Thymus (tissue), 11 donors: ENCODE data around the gene HMOX1. TPM values are rescaled to one million over a fixed set of nuclear protein-coding genes. Genes with fewer than 3 reads are reported as not detected.

Experiments
- DNase-seq, 9 donors: peaks; one replicate each; pipeline ENCODE4 v3.0.0-alpha.2; 2013; ENCODE audit warnings: low spot score in 9 of 9, low read depth in 6 of 9, missing footprints in 1 of 9
- H3K27ac ChIP-seq, 2 donors: one replicate each; pipeline ENCODE4 v1.5.1; 2013; ENCODE audit warnings: control low read depth in 1 of 2, low read depth in 1 of 2, low read length in 1 of 2, mild to moderate bottlenecking in 1 of 2, moderate library complexity in 1 of 2
- H3K27me3 ChIP-seq, 2 donors: one replicate each; pipeline ENCODE4 v1.5.1; 2013; ENCODE audit warnings: low read length in 1 of 2; ENCODE audit not compliant: control insufficient read depth in 2 of 2, insufficient read depth in 1 of 2
- H3K36me3 ChIP-seq, 2 donors: one replicate each; pipeline ENCODE4 v1.5.1; 2013; ENCODE audit warnings: low read length in 1 of 2, mild to moderate bottlenecking in 1 of 2, moderate library complexity in 1 of 2; ENCODE audit not compliant: control insufficient read depth in 2 of 2, insufficient read depth in 2 of 2
- H3K4me1 ChIP-seq, 2 donors: one replicate each; pipeline ENCODE4 v1.5.1; 2013; ENCODE audit warnings: low read length in 2 of 2; ENCODE audit not compliant: control insufficient read depth in 2 of 2, insufficient read depth in 2 of 2
- H3K4me3 ChIP-seq, 2 donors: one replicate each; pipeline ENCODE4 v1.5.1; 2013; ENCODE audit warnings: low read length in 2 of 2, control low read depth in 1 of 2, mild to moderate bottlenecking in 1 of 2
- H3K9me3 ChIP-seq, 2 donors: one replicate each; pipeline ENCODE4 v1.5.1; 2013; ENCODE audit warnings: low read length in 1 of 2, mild to moderate bottlenecking in 1 of 2; ENCODE audit not compliant: control insufficient read depth in 2 of 2, insufficient read depth in 1 of 2
- WGBS: extraction: QIAGEN DNeasy Blood & Tissue Kit; methylation state at CpG from one replicate; pipeline ENCODE4 v1.1.7; 2013; 5-methylcytosine and 5-hydroxymethylcytosine counted together
- polyA plus RNA-seq: library from polyadenylated mRNA; stranded (reverse); fragments of 200-250 nt; gene quantifications from one replicate; pipeline ENCODE4 v1.2.3, GENCODE V29; 2013
- total RNA-seq: library from RNA; stranded (reverse); fragments of 120-200 nt; gene quantifications from one replicate; pipeline ENCODE4 v1.2.4, GENCODE V29; 2013
- donor health status: healthy.

The HMOX1 gene
- total and polyA plus RNA-seq, 2 donors, result 32.2 to 119 TPM

DNA sequence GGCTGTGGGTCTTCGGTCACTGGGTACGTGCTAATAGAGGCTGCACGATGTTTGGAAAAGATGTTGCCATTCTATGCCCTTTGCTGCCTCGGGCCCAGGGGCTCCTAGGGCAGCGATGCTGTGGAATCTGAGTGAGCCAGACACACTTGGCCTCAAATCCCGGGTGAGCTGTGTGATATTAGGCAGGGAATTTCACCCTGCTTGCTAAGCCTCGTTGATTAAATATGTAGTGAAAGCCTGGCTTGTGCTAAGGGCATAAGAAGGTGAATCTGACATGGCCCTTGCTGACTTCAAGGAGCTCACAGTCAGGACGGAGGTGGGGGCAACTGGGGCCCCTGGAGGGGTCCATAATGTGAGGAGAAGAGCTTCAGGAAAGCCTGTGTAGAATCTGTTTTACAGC is 5.4 kb upstream of the HMOX1 start:
- H3K27ac ChIP-seq, result no peak overlapping the region
- H3K9me3 ChIP-seq, result peaks cover 0 to 6% of the 10 kb centered on the region in 2 donors
- peaks cover 6 to 15% of the 10 kb centered on the region in 2 donors for H3K27me3 ChIP-seq
- peaks cover 0 to 16% of the 10 kb centered on the region in 2 donors for H3K4me1 ChIP-seq
- 95% methylated on average over 8 of the region's 8 CpGs for WGBS
- H3K36me3 ChIP-seq, result no peaks in the 10 kb centered on the region
- no peak for DNase-seq
- no peak overlapping the region for H3K4me3 ChIP-seq

DNA sequence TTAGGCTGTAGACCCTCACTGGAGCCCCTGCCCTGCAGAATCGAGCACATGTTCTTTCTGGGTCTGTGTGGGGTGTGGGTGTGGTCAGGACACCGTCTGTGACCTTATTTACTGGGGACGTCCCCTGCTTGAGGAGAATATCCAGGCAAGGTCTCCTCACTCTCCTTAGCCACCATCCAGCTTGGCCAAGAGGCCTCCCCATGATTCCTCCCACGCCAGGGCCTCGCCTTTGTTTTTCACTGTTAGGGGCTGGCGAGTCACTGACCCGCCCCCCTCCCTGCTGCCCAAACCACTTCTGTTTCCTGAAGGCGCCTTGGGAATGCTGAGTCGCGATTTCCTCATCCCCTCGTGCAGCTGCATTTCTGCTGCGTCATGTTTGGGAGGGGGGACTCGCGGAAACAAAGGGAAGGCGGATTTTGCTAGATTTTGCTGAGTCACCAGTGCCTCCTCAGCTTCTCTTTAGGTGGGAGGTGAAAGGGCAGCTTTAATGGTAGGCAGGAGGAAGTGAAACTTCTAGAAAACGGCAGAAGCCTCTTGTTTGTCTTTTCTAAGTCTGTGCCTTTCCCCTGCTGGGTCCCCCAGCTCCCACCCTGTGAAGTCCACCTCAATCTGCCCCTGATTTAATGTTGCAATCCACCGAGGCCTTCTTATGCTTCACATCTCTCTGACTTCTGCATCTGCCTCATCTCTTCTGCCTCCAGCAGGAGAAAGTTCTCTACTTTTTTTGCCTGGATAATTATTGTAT is 4.0 kb upstream of the HMOX1 start:
- peak; percentile 73 to 94 (median 85) for DNase-seq
- Histone ChIP-seq H3K27ac (peak overlapping the region; percentile 3 to 60), H3K9me3 (peaks cover 0 to 5% of the 10 kb centered on the region in 2 donors), H3K27me3 (peaks cover 14 to 28% of the 10 kb centered on the region in 2 donors), H3K36me3 (no peaks in the 10 kb centered on the region), H3K4me1 (peaks cover 0 to 21% of the 10 kb centered on the region in 2 donors), H3K4me3 (no peak overlapping the region)
- 10% methylated on average over 17 of the region's 17 CpGs for WGBS

DNA sequence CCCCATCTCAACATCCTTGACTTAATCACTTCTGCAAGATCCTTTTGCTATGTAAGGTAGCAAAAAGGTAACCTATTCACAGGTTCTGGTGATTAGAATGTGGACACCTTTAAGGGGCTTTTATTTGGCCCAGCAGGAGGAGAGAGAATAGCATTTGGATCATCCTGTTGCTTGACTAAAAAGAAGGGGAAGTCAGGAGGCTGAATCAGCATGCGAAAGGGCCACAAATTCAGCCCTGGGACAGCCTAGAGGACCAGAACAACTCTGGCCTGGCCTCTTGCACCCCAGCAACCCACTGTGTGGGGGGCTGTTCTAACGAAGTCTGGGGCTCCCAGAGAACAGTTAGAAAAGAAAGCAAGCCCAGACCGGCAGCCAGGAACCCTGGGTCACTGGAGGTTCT is 3.2 kb upstream of the HMOX1 start:
- Histone ChIP-seq H3K4me1 (peaks cover 0 to 16% of the 10 kb centered on the region in 2 donors), H3K27ac (peak overlapping the region in 1 of 2 donors; percentile 26), H3K27me3 (peaks cover 17 to 32% of the 10 kb centered on the region in 2 donors), H3K4me3 (no peak overlapping the region), H3K36me3 (no peaks in the 10 kb centered on the region), H3K9me3 (no peaks in the 10 kb centered on the region)
- no peak for DNase-seq
- 86% methylated on average over 3 of the region's 3 CpGs for WGBS

DNA sequence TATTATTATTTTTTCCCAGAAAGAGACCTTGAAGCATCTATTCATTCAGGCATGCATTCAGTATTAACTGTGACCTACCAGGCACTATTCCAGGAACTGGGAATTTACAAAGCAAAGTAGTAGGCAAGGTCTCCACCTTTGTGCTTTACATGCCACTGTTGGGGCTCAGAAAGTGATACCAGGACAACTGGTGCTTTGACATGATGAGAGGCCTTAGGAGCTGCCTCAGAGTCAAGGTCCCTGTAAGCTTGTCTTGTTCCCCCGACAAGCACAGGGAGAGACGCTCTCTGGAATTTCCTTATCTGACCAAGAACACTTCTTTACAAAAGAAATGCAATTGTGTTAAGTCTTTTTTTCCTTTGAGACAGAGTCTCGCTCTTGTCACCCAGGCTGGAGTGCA is 2.3 kb upstream of the HMOX1 start:
- H3K27ac ChIP-seq, result no peak overlapping the region
- H3K36me3 ChIP-seq, result no peaks in the 10 kb centered on the region
- H3K27me3 ChIP-seq, result peaks cover 17 to 39% of the 10 kb centered on the region in 2 donors
- 82% methylated on average over 3 of the region's 3 CpGs for WGBS
- H3K4me1 ChIP-seq, result peaks cover 0 to 16% of the 10 kb centered on the region in 2 donors
- H3K9me3 ChIP-seq, result no peaks in the 10 kb centered on the region
- no peak overlapping the region for H3K4me3 ChIP-seq
- no peak for DNase-seq

DNA sequence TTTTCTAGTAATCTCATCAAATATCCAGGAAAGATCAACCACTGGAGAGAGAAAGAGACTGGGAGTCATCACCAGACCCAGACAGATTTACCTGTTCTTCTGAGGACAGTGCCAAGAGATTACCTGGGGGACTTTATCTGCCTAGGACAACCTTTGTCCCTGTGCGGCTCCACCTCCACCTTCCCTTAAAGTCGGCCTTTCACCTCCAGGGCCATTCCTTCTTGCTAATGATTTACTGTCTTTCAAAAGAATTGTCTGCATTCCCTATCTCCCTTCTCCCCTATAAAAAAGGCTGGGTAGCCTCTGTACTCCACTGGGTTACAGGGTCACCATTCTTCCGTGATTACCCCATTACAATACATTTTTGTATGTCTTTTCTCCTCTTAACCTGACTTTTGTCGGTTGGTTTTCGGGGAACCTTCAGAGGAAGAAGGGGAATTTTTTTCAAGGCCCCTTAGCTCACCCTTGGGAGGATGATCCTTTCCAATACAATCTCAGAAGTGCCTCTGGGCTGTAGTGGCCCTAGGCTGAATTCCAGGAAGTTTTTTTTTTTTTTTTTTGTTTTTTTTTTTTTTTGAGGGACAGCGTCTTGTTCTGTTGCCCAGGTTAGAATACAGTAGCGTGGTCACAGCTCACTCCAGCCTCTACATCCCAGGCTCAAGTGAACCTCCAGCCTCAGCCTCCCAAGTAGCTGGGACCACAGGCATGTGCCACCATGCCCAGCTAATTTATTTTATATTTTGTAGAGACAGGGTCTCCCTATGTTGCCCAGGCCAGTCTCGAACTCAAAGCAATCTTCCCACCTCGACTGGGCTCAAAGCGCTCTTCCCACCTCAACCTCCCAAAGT is 1.5 kb upstream of the HMOX1 start:
- H3K4me1 ChIP-seq, result peaks cover 0 to 16% of the 10 kb centered on the region in 2 donors

DNA sequence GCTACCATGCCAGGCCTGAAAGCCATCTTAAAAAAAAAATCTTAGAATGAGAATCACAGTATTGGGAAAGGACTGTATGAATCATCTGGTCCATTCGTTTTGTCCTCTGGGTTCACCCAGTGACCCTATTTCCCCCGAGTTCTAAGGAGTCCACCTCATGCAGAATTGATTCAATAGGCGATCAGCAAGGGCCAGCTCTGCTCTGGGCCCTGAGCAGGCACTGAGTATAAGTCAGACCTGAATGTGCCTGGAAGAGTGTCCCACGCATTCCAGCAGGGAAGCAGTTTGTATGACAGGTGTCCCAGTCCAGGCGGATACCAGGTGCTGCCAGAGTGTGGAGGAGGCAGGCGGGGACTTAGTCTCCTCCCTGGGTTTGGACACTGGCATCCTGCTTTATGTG is 883 bp upstream of the HMOX1 start:
- H3K4me3 ChIP-seq, result no peak overlapping the region
- 99% methylated on average over 6 of the region's 6 CpGs for WGBS
- H3K27me3 ChIP-seq, result peaks cover 17 to 42% of the 10 kb centered on the region in 2 donors
- H3K36me3 ChIP-seq, result no peaks in the 10 kb centered on the region
- DNase-seq, result no peak
- H3K4me1 ChIP-seq, result peaks cover 0 to 16% of the 10 kb centered on the region in 2 donors
- H3K27ac ChIP-seq, result no peak overlapping the region
- no peaks in the 10 kb centered on the region for H3K9me3 ChIP-seq

More for the DNA sequence above, 1.5 kb upstream of the HMOX1 start:
- Histone ChIP-seq H3K27ac (no peak overlapping the region), H3K27me3 (peaks cover 17 to 40% of the 10 kb centered on the region in 2 donors), H3K4me3 (no peak overlapping the region), H3K9me3 (no peaks in the 10 kb centered on the region), H3K36me3 (no peaks in the 10 kb centered on the region)
- DNase-seq, result no peak
- WGBS, result 78% methylated on average over 10 of the region's 10 CpGs

DNA sequence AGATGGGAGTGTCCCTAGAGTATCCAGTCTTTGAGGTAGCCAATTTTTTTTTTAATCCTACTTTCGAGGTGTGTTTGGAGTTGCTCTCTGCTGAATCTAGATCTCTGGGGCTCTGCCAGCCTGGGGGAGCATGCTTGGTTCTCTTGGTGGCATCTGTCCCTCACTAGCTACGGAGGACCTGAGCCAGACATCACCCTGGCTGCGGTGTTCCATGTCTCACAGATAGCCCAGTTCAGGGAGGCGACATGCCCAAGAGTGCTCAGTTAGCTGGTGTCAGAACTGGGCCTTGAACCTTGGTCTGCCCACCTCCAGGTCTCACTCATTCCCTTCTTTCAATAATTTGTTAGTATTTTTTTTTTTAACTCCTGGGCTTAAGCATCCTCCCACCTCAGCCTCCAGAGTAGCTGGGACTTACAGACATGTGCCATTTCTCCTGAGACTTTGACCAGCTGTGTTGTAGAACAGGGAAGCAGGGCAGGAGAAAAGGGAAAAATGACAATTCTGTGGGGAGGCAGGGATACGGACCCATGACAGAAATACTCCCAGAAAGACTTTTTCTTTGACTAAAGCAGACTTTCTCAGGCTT is 621 bp downstream of the HMOX1 start:
- H3K27ac ChIP-seq, result no peak overlapping the region
- DNase-seq, result no peak
- H3K4me1 ChIP-seq, result peaks cover 0 to 15% of the 10 kb centered on the region in 2 donors
- no peaks in the 10 kb centered on the region for H3K9me3 ChIP-seq
- H3K27me3 ChIP-seq, result peaks cover 17 to 42% of the 10 kb centered on the region in 2 donors
- H3K4me3 ChIP-seq, result peak overlapping the region; percentile 10 to 14
- WGBS, result 92% methylated on average over 5 of the region's 5 CpGs
- no peaks in the 10 kb centered on the region for H3K36me3 ChIP-seq

DNA sequence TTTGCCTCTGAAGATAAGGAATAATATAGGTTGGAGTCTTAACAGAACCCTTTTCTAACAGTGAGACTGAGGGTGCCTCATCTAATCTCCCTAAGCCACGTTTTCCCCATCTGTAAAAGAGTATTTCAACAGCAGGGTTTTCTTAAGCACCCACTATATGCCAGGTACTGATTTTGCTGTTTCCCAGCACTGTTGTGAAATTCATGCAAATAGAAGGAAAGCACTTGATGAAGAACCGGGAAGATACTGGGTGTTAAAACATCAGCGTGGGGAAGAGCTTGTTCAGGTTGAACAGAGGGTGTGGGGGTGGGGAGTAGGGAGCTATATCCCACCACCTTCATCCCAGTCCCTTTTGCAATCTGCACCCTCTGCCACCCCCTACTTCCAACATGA is 2.8 kb downstream of the HMOX1 start:
- H3K4me3 ChIP-seq, result no peak overlapping the region
- no peak overlapping the region for H3K27ac ChIP-seq
- DNase-seq, result no peak
- H3K27me3 ChIP-seq, result peaks cover 17 to 42% of the 10 kb centered on the region in 2 donors
- H3K4me1 ChIP-seq, result peaks cover 0 to 5% of the 10 kb centered on the region in 2 donors
- H3K36me3 ChIP-seq, result no peaks in the 10 kb centered on the region
- no peaks in the 10 kb centered on the region for H3K9me3 ChIP-seq
- WGBS, result 95% methylated on average over 3 of the region's 3 CpGs

DNA sequence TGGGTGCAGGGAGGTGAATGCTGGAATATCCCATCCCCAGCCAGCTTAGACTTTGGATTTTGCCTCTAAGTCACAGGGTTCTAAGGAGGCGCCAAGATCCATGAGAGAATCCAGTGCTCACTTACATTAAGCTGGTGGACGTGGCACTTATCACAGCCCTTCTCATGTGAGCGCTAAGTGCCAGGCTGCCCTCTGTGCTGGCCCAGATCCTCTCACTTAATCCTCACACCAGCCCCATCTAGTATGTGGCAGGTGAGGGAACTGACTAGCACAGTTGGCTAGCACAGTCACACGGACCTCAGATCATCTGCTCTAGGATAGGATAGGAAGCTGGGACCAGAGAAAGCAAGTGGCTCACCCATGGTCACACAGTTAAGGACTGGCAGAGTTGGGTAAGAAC is 3.6 kb downstream of the HMOX1 start:
- Histone ChIP-seq H3K27me3 (peaks cover 17 to 42% of the 10 kb centered on the region in 2 donors), H3K36me3 (no peaks in the 10 kb centered on the region), H3K27ac (no peak overlapping the region), H3K4me1 (peaks cover 0 to 5% of the 10 kb centered on the region in 2 donors), H3K4me3 (no peak overlapping the region), H3K9me3 (no peaks in the 10 kb centered on the region)
- DNase-seq, result no peak
- WGBS, result 90% methylated on average over 4 of the region's 4 CpGs
